ENCODE data around the gene MSI2. TPM values are rescaled to one million over a fixed set of nuclear protein-coding genes. Genes with fewer than 3 reads are reported as not detected.

MSI2 gene
- total and polyA plus RNA-seq, 2 donors (not counting 3 experiments of a cell fraction or from before 2014, with no cell fraction given), result 20.9 to 59.3 TPM

DNA sequence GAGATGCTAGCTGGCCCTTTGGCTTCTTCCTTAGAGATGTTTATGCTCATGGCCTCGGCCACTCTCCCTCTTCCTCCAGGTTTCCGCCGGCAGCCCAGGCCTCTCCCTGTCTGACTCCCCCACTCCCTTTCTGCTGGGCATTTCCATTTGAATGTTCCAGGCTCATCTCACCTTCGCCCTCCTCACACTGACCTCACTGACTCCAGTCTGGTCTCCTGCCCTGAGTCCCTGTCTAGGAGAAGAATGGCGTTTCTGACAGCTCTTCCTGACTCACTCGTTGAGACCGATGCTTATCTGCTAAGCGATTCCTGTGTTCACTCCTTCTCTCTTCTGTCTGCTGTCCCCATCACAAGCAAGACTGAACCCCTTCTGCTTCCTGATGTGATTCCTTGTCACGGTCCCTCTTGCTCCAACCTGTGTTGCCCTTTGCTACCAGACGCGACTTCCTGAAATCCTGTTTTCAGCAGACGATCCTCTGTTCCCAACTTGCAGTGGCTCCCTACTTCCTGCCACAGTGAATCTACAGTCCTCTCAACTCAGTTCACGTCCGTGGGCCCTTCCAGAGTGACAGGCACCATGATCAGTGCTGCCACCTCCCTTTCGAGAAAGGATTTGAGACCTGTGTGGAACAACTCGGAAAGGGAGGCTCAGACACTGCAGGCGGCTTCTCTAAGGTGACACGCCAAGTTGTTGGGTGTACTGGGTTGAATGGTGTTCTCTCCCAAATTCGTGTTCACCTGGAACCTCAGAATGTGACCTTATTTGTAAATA lies 176.4 kb downstream of the MSI2 start:
- Histone ChIP-seq H3K9me1 (replicated peaks; ENCODE audit: control insufficient read depth, extremely low read depth, insufficient read depth, low read length) (no peaks in the 10 kb centered on the region), H4K20me1 (replicated peaks; ENCODE audit: control insufficient read depth, extremely low read depth, insufficient read depth, low read length) (no peaks in the 10 kb centered on the region), H3K4me1 (ENCODE audit: control insufficient read depth, extremely low read depth, insufficient read depth, low read length) (peaks cover 4% of the 10 kb centered on the region), H3K36me3 (ENCODE audit: control insufficient read depth in 2 of 2, extremely low read depth in 1 of 2, insufficient read depth in 2 of 2, low read length in 2 of 2) (no peaks in the 10 kb centered on the region), H2AFZ (ENCODE audit: low read depth, low read length) (no peak overlapping the region), H3K4me2 (ENCODE audit: insufficient read depth, low read length) (no peak overlapping the region), H3K4me3 (replicated peaks in 1 of 3; ENCODE audit: insufficient read depth in 1 of 3, low read depth in 1 of 3, low read length in 3 of 3) (no peak overlapping the region), H3K27ac (ENCODE audit: insufficient read depth, low read depth, low read length) (no peak overlapping the region), H3K27me3 (ENCODE audit: control insufficient read depth in 2 of 2, insufficient read depth in 2 of 2, low read length in 2 of 2) (no peaks in the 10 kb centered on the region), H3K9me3 (replicated peaks; ENCODE audit: control insufficient read depth, insufficient read depth, low read length) (no peaks in the 10 kb centered on the region), H3K9ac (replicated peaks; ENCODE audit: extremely low read depth, insufficient read depth, low read length) (no peak overlapping the region), H3K79me2 (ENCODE audit: control insufficient read depth, insufficient read depth, low read length) (no peaks in the 10 kb centered on the region)
- intact Hi-C loops (cut with micrococcal nuclease), result no loop called here
- CTCF ChIA-PET, result interaction anchor here (0.8 to 1.4 kb wide), 5 partner anchors 7 to 189 kb away, joined by 3 to 7 read pairs (median 3); no protein-coding TSS in a partner anchor
- no TSS peak for BruUV-seq (replicated peaks)
- FAIRE-seq (peak; percentile 76), DNase-seq (ENCODE audit: low read depth, low spot score) (no peak)
- no peak for TF ChIP-seq GATA2 (IDR thresholded peaks at IDR 0.05; ENCODE audit: insufficient read depth, insufficient read length, low read depth, low read length)
- no peak for TF ChIP-seq MYC (IDR thresholded peaks at IDR 0.05; ENCODE audit: low read depth, low read length)
- TF ChIP-seq EZH2 (IDR thresholded peaks at IDR 0.05; ENCODE audit: borderline replicate concordance, low read depth, low read length, severe bottlenecking), result no peak
- TF ChIP-seq POLR2A (IDR thresholded peaks at IDR 0.05; ENCODE audit: low read depth, low read length), result no peak
- TF ChIP-seq POLR2AphosphoS5 (IDR thresholded peaks at IDR 0.05; ENCODE audit: insufficient read depth, low read depth, low read length), result no peak
- TF ChIP-seq, protein P1, sequence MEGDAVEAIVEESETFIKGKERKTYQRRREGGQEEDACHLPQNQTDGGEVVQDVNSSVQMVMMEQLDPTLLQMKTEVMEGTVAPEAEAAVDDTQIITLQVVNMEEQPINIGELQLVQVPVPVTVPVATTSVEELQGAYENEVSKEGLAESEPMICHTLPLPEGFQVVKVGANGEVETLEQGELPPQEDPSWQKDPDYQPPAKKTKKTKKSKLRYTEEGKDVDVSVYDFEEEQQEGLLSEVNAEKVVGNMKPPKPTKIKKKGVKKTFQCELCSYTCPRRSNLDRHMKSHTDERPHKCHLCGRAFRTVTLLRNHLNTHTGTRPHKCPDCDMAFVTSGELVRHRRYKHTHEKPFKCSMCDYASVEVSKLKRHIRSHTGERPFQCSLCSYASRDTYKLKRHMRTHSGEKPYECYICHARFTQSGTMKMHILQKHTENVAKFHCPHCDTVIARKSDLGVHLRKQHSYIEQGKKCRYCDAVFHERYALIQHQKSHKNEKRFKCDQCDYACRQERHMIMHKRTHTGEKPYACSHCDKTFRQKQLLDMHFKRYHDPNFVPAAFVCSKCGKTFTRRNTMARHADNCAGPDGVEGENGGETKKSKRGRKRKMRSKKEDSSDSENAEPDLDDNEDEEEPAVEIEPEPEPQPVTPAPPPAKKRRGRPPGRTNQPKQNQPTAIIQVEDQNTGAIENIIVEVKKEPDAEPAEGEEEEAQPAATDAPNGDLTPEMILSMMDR (IDR thresholded peaks at IDR 0.05; ENCODE audit: extremely low read depth in 1 of 2, insufficient read depth in 1 of 2, low read depth in 1 of 2, low read length in 2 of 2), result no peak
- no peak for TF ChIP-seq FOS (IDR thresholded peaks at IDR 0.05; ENCODE audit: borderline replicate concordance, insufficient read depth, low read length)
- dilution Hi-C loops (cut with MboI; ENCODE audit: extremely low pct_ligation_motif_present, low sequenced_read_pairs), result no loop called here
- POLR2A ChIA-PET, result no interaction called here

Measured in endothelial cell of umbilical vein (primary cell).